ENCODE measurements around the gene ERC2. TPM values are rescaled to one million over a fixed set of nuclear protein-coding genes. Genes with fewer than 3 reads are reported as not detected.

ERC2 gene
- total RNA-seq, 2 experiments from 2014 or later, result not detected

DNA sequence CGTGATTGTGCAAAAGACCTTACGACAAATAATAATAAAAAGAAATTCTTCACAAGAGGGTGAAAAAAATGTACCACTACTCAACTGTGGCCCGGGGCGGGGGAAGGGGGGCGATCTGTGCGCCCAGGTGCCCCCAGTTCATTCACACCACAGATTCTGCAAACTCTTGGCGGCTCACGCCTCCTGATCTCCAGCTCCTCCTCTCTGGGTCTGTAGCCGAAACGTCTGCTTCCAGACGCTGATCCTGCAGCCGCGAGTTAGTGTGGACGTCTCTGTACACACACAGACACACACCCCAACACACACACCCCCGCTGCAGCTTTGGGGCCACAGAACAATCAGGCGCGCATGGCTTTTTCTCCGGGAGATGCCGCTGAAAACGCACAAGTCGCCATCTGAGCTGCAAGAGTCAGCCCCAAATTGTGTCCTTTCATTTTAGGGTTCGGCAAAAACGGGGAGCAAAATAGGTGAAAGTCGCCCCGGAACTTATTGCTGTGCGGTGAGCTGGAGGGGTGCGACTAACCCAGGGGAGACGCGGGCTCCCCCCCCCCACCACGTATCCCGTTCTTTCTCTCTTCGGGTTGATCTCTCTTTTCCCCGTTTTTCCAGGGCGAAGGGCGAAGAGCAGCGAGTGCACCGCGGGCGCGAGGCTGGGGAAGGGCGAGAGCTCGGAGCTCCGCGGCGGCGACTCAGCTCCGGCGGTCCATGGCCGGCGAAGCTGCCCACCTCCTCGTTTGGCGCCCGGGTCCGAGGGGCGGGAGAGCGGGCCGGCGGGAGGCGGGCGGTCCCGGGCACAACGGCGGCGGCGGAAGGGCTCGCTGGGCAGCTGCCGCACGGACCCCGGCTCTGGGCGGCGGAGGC lies 980.7 kb downstream of the ERC2 start:
- Histone ChIP-seq H2AFZ (ENCODE audit: low read length) (peak overlapping the region; percentile 89), H4K20me1 (ENCODE audit: insufficient read depth, low read length) (no peaks in the 10 kb centered on the region), H3K79me2 (ENCODE audit: insufficient read depth, low read depth, low read length) (no peaks in the 10 kb centered on the region), H3K9me3 (ENCODE audit: low read length) (no peaks in the 10 kb centered on the region), H3K4me1 (ENCODE audit: insufficient read depth, low read length, poor library complexity, severe bottlenecking) (peaks cover 19% of the 10 kb centered on the region), H3K9me2 (ENCODE audit: insufficient read depth, low read length) (no peaks in the 10 kb centered on the region), H3K27ac (ENCODE audit: low read depth, low read length, poor library complexity, severe bottlenecking) (peak overlapping the region; percentile 62), H3K36me3 (ENCODE audit: insufficient read depth, low read length) (no peaks in the 10 kb centered on the region), H3K4me2 (ENCODE audit: low read length) (peak overlapping the region; percentile 91), H3K4me3 (ENCODE audit: low read depth, low read length, poor library complexity, severe bottlenecking) (peak overlapping the region; percentile 87)
- no peak for TF ChIP-seq EZH2phosphoT487 (IDR thresholded peaks at IDR 0.05; ENCODE audit: borderline replicate concordance, low read depth, low read length)
- TF ChIP-seq, protein P1, sequence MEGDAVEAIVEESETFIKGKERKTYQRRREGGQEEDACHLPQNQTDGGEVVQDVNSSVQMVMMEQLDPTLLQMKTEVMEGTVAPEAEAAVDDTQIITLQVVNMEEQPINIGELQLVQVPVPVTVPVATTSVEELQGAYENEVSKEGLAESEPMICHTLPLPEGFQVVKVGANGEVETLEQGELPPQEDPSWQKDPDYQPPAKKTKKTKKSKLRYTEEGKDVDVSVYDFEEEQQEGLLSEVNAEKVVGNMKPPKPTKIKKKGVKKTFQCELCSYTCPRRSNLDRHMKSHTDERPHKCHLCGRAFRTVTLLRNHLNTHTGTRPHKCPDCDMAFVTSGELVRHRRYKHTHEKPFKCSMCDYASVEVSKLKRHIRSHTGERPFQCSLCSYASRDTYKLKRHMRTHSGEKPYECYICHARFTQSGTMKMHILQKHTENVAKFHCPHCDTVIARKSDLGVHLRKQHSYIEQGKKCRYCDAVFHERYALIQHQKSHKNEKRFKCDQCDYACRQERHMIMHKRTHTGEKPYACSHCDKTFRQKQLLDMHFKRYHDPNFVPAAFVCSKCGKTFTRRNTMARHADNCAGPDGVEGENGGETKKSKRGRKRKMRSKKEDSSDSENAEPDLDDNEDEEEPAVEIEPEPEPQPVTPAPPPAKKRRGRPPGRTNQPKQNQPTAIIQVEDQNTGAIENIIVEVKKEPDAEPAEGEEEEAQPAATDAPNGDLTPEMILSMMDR (conservative IDR thresholded peaks at IDR 0.05; ENCODE audit: low read length), result no peak
- DNase-seq (ENCODE audit: low spot score), result peak; percentile 53
- ChIA-PET POLR2A (interaction anchor here (0.5 to 2.7 kb wide), 11 partner anchors 69 to 1195 kb away, joined by 3 to 14 read pairs (median 4); no protein-coding TSS in a partner anchor), CTCF (ENCODE audit: unreplicated experiment) (interaction anchor here (0.6 to 0.9 kb wide), 2 partner anchors 203 to 611 kb away, joined by 3 to 4 read pairs; no protein-coding TSS in a partner anchor)
- intact Hi-C loops (cut with micrococcal nuclease; ENCODE audit: unreplicated experiment), result loop anchor here (2.0 to 10.0 kb wide), 6 partner anchors 57 to 1070 kb away; partner anchors contain the start of gene CCDC66
- no TSS peak for BruUV-seq (replicated peaks)

DNA sequence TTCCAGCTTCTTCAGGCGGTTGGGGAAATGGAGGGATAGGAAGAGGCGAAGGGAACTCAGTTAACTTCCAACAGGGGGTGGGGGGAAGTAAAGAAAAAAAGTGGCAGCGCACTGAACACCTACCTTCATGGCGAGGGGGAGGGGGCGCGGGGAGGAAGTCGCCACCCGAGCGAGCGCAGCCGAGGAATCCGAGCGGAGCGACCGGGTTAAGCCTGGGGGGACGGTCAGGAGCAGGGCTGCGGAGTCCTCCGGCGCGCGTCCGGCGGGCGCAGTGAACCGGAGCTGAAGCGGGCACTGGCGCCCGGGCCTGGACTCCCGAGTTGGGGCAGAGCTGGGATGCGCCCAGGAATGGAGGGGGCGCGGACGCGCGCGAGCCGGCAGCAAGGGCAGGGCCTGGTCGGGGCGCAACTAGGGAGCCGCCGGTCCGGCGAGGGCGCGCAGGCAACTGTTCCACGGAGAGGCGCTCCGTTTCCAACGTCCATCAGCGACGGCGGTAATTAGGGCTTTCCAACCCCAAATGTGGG lies 981.3 kb downstream of the ERC2 start, which contains the start of gene WNT5A:
Gene WNT5A (minus strand): TSS at position 450 of the 524 bp plus-strand sequence. CDS start 321 bp downstream, at position 129.
- intact Hi-C loops (cut with micrococcal nuclease; ENCODE audit: unreplicated experiment), result loop anchor here (2.0 to 10.0 kb wide), 6 partner anchors 58 to 1070 kb away; partner anchors contain the start of gene CCDC66
- Histone ChIP-seq H2AFZ (ENCODE audit: low read length) (peak within 1 kb of the TSS; percentile 89), H4K20me1 (ENCODE audit: insufficient read depth, low read length) (no peaks in the 10 kb centered on the region), H3K9me3 (ENCODE audit: low read length) (no peaks in the 10 kb centered on the region), H3K4me3 (ENCODE audit: low read depth, low read length, poor library complexity, severe bottlenecking) (peak within 1 kb of the TSS; percentile 87), H3K4me1 (ENCODE audit: insufficient read depth, low read length, poor library complexity, severe bottlenecking) (peaks cover 19% of the 10 kb centered on the region), H3K79me2 (ENCODE audit: insufficient read depth, low read depth, low read length) (no peaks in the 10 kb centered on the region), H3K4me2 (ENCODE audit: low read length) (peak within 1 kb of the TSS; percentile 91), H3K36me3 (ENCODE audit: insufficient read depth, low read length) (no peaks in the 10 kb centered on the region), H3K27ac (ENCODE audit: low read depth, low read length, poor library complexity, severe bottlenecking) (peak within 1 kb of the TSS; percentile 62), H3K9me2 (ENCODE audit: insufficient read depth, low read length) (no peaks in the 10 kb centered on the region)
- CTCF ChIA-PET (ENCODE audit: unreplicated experiment), result no interaction called here
- BruUV-seq (replicated peaks), result no TSS peak
- POLR2A ChIA-PET, result interaction anchor here (0.7 to 2.7 kb wide), 10 partner anchors 68 to 1196 kb away, joined by 3 to 14 read pairs (median 6); no protein-coding TSS in a partner anchor
- peak; percentile 78 for DNase-seq (ENCODE audit: low spot score)
- no peak for TF ChIP-seq EZH2phosphoT487 (IDR thresholded peaks at IDR 0.05; ENCODE audit: borderline replicate concordance, low read depth, low read length)
- TF ChIP-seq, protein P1 (conservative IDR thresholded peaks at IDR 0.05; ENCODE audit: low read length), result peak; percentile 44; the same call in 1 of the 2 replicates

Measured in OCI-LY7 (cell line).